B cell (primary cell): ENCODE measurements around the gene RBM22. TPM values are rescaled to one million over a fixed set of nuclear protein-coding genes. Genes with fewer than 3 reads are reported as not detected.

Experiments
- ATAC-seq: fragments of 200-7000 bp; cut with Tn5 transposase; one replicate; pipeline ENCODE4 v1.10.0; 2021; ENCODE audit warnings: low read depth, mild to moderate bottlenecking, moderate number of reproducible peaks, moderate library complexity
- CTCF ChIA-PET: fragments of 350-600 bp; sonication (Branson Sonifier 250); formaldehyde crosslinking; loops from one replicate; lab custom pipeline; 2021; ENCODE audit warnings: antibody characterized with exemption, inconsistent platforms; lab: Charles Lee
- POLR2A ChIA-PET: fragments of 350-600 bp; sonication (Branson Sonifier 250); formaldehyde crosslinking; loops from one replicate; lab custom pipeline; 2021; ENCODE audit warnings: antibody characterized with exemption; lab: Charles Lee
- DNase-seq: peaks from one replicate; pipeline ENCODE4 v3.0.0; 2013
- H2AFZ ChIP-seq: 2 replicates; pipeline ENCODE4 v1.6.1; 2012; ENCODE audit warnings: mild to moderate bottlenecking, low read depth, low read length; ENCODE audit not compliant: insufficient read depth, poor library complexity, severe bottlenecking
- H3K27ac ChIP-seq, 2 donors: 1 replicate in 1 of 2; 2 replicates in 1 of 2; pipeline ENCODE4 v1.5.1; 2012 to 2013; ENCODE audit warnings: low read length in 2 of 2, mild to moderate bottlenecking in 2 of 2, moderate library complexity in 1 of 2
- H3K27me3 ChIP-seq, 4 experiments: fragments of 200-600 bp in 1 of 4; sonication (generic) in 1 of 4; replicated peaks in 1 of 4; 1 replicate in 2 of 4; 2 replicates in 2 of 4; pipeline versions ENCODE4 v1.6.1 to v1.7.0; 2013 to 2016; ENCODE audit warnings: low read length in 3 of 4, mild to moderate bottlenecking in 2 of 4, mixed read lengths in 1 of 4, moderate library complexity in 1 of 4; ENCODE audit not compliant: insufficient read depth in 4 of 4, control insufficient read depth in 3 of 4; ENCODE audit errors: control extremely low read depth in 1 of 4
- H3K36me3 ChIP-seq, 2 experiments: replicated peaks in 1 of 2; 1 replicate in 1 of 2; 2 replicates in 1 of 2; pipeline versions ENCODE4 v1.6.1 to v1.7.1; 2013; ENCODE audit warnings: low read length in 1 of 2; ENCODE audit not compliant: insufficient read depth in 2 of 2, control insufficient read depth in 1 of 2; ENCODE audit errors: control extremely low read depth in 1 of 2, extremely low read depth in 1 of 2
- H3K4me1 ChIP-seq, 2 donors: fragments of 200-600 bp in 1 of 2; sonication (generic) in 1 of 2; 1 replicate in 1 of 2; 2 replicates in 1 of 2; pipeline versions ENCODE4 v1.5.1 to v1.6.1; 2013 to 2017; ENCODE audit warnings: low read length in 2 of 2; ENCODE audit not compliant: control insufficient read depth in 2 of 2, insufficient read depth in 2 of 2
- H3K4me2 ChIP-seq: replicated peaks from 2 replicates; pipeline ENCODE3; 2012; ENCODE audit warnings: mild to moderate bottlenecking, low read depth, low read length; ENCODE audit not compliant: poor library complexity, severe bottlenecking
- H3K4me3 ChIP-seq, 5 experiments: fragments of 200-600 bp in 1 of 5; sonication (generic) in 1 of 5; 1 replicate in 3 of 5; 2 replicates in 2 of 5; pipeline versions ENCODE4 v1.5.1 to v1.7.0; 2011 to 2016; ENCODE audit warnings: low read length in 4 of 5, mild to moderate bottlenecking in 4 of 5, low read depth in 2 of 5, control low read depth in 1 of 5, moderate library complexity in 1 of 5; ENCODE audit not compliant: insufficient read depth in 1 of 5; ENCODE audit errors: control extremely low read depth in 1 of 5, extremely low read depth in 1 of 5
- H3K79me2 ChIP-seq: fragments of 200-600 bp; sonication (generic); one replicate; pipeline ENCODE4 v1.6.0; 2016; ENCODE audit warnings: low read length; ENCODE audit not compliant: control insufficient read depth, insufficient read depth
- H3K9ac ChIP-seq: fragments of 200-600 bp; sonication (generic); 2 replicates; pipeline ENCODE4 v1.6.1; 2017; ENCODE audit warnings: mild to moderate bottlenecking, low read length, moderate library complexity
- H3K9me3 ChIP-seq, 3 donors: one replicate each; pipeline versions ENCODE4 v1.6.1 to v1.7.1; 2013; ENCODE audit warnings: low read length in 2 of 3; ENCODE audit not compliant: control insufficient read depth in 2 of 3, insufficient read depth in 1 of 3; ENCODE audit errors: control extremely low read depth in 1 of 3
- H4K20me1 ChIP-seq: 2 replicates; pipeline ENCODE4 v1.6.0; 2012; ENCODE audit warnings: mild to moderate bottlenecking, low read length; ENCODE audit not compliant: insufficient read depth, control insufficient read depth, poor library complexity, severe bottlenecking
- H3K27ac Mint-ChIP-seq: one replicate; pipeline ENCODE4 v1.8.0; 2021; ENCODE audit warnings: mixed read lengths
- H3K27me3 Mint-ChIP-seq: one replicate; pipeline ENCODE4 v1.8.0; 2021; ENCODE audit warnings: mixed read lengths
- H3K4me1 Mint-ChIP-seq: one replicate; pipeline ENCODE4 v1.8.0; 2021; ENCODE audit warnings: mixed read lengths
- H3K4me3 Mint-ChIP-seq: one replicate; pipeline ENCODE4 v1.8.0; 2021; ENCODE audit warnings: mixed read lengths
- H3K9me3 Mint-ChIP-seq: one replicate; pipeline ENCODE4 v1.8.0; 2022; ENCODE audit warnings: mixed read lengths; ENCODE audit not compliant: insufficient read depth
- CTCF ChIP-seq: fragments of 200-600 bp; IDR thresholded peaks from one replicate; pipeline ENCODE4 v1.8.0; 2022; ENCODE audit warnings: antibody characterized with exemption, mild to moderate bottlenecking
- EZH2 ChIP-seq: IDR thresholded peaks from 2 replicates; pipeline ENCODE4 v1.6.1; 2012; ENCODE audit warnings: borderline replicate concordance, low read depth, mild to moderate bottlenecking, moderate library complexity, low read length; ENCODE audit not compliant: insufficient read depth, poor library complexity, severe bottlenecking
- WGBS: methylation state at CpG from one replicate; pipeline ENCODE4 v1.1.5; 2013; ENCODE audit warnings: missing lambda C conversion rate; ENCODE audit not compliant: insufficient coverage; 5-methylcytosine and 5-hydroxymethylcytosine counted together
- intact Hi-C: fragments of 100-400 bp; cut with micrococcal nuclease; formaldehyde crosslinking; loops from one replicate; pipeline ENCODE4 v1.10.0; 2022
- polyA plus RNA-seq: library from polyadenylated mRNA; depleted of rRNA; stranded (reverse); fragments of >200 nt; gene quantifications from 2 replicates; pipeline ENCODE4 v1.2.3, GENCODE V29; 2012
- total RNA-seq, 2 donors: library from RNA; stranded (reverse); fragments of 120-200 nt in 1 of 2; gene quantifications; 1 replicate in 1 of 2; 2 replicates in 1 of 2; pipeline versions ENCODE4 v1.2.3 to v1.2.4, GENCODE V29; 2013 to 2022

RBM22 gene
- total and polyA plus RNA-seq, 2 donors (not counting 1 experiment from before 2014, with no cell fraction given): 70.6 to 89.4 TPM

- intact Hi-C loops: loop anchor here (1.0 to 2.0 kb wide), 5 partner anchors 30 to 300 kb away; partner anchors contain the start of genes RPS14 and TCOF1
- Mint-ChIP-seq H3K9me3 (no peaks in the 10 kb centered on the region), H3K4me1 (peaks cover 19% of the 10 kb centered on the region), H3K27me3 (peaks cover 4% of the 10 kb centered on the region), H3K27ac (peak overlapping the region; percentile 84), H3K4me3 (peak overlapping the region; percentile 81)
- 1% methylated on average over 79 of the region's 99 CpGs for WGBS
- CTCF ChIA-PET: interaction anchor here (0.6 to 6.1 kb wide), 15 partner anchors 28 to 199 kb away, joined by 3 to 110 read pairs (median 5); partner anchors contain the start of genes IRGM, RBM22 and SMIM3
- H3K4me2 ChIP-seq: peak overlapping the region; percentile 99
- no peaks in the 10 kb centered on the region for H3K27me3 ChIP-seq
- no peak overlapping the region for H3K27ac ChIP-seq
- TF ChIP-seq CTCF (peak; percentile 77), EZH2 (no peak)
- POLR2A ChIA-PET: interaction anchor here (0.7 kb wide), 2 partner anchors 26 to 34 kb away, joined by 5 read pairs; no protein-coding TSS in a partner anchor
- peaks cover 10 to 15% of the 10 kb centered on the region in 2 donors for H3K4me1 ChIP-seq
- H3K36me3 ChIP-seq: no peaks in the 10 kb centered on the region
- DNase-seq (peak; percentile 89), ATAC-seq (peak; percentile 91)
- peak overlapping the region; percentile 83 for H2AFZ ChIP-seq
- H4K20me1 ChIP-seq: no peaks in the 10 kb centered on the region
- peak overlapping the region; percentile 21 to 69 (median 59) for H3K4me3 ChIP-seq
- H3K9me3 ChIP-seq: no peaks in the 10 kb centered on the region
- peak overlapping the region; percentile 70 for H3K9ac ChIP-seq
- no peaks in the 10 kb centered on the region for H3K79me2 ChIP-seq
Measured at GRCh38 chr5:150656191-150657132, 44.4 kb downstream of the RBM22 start.
